CD4-positive, alpha-beta T cell (primary cell): ENCODE results near the gene MYO15A. TPM values are rescaled to one million over a fixed set of nuclear protein-coding genes. Genes with fewer than 3 reads are reported as not detected.

Experiments
- ATAC-seq: fragments of 200-7000 bp; cut with Tn5 transposase; one replicate; pipeline ENCODE4 v1.10.0; 2022; ENCODE audit warnings: mild to moderate bottlenecking; ENCODE audit not compliant: poor library complexity
- CTCF ChIA-PET: fragments of 350-600 bp; sonication (Branson Sonifier 250); formaldehyde crosslinking; loops from one replicate; lab custom pipeline; 2021; ENCODE audit warnings: antibody characterized with exemption, inconsistent platforms; lab: Charles Lee
- POLR2A ChIA-PET: fragments of 350-600 bp; sonication (Branson Sonifier 250); formaldehyde crosslinking; loops from one replicate; lab custom pipeline; 2021; ENCODE audit warnings: antibody characterized with exemption, inconsistent platforms; lab: Charles Lee
- DNase-seq, 14 experiments: peaks; one replicate each; pipeline ENCODE4 v3.0.0-alpha.2; 2013 to 2020; ENCODE audit warnings: mixed read lengths in 2 of 14
- H3K27ac ChIP-seq, 2 donors: one replicate each; pipeline versions ENCODE4 v1.5.1 to v1.7.0; 2013; ENCODE audit warnings: low read length in 2 of 2, low read depth in 1 of 2, mild to moderate bottlenecking in 1 of 2
- H3K27me3 ChIP-seq, 2 experiments: 1 replicate in 1 of 2; 2 replicates in 1 of 2; pipeline versions ENCODE4 v1.6.1 to v1.7.0; 2013; ENCODE audit warnings: low read length in 2 of 2, control low read depth in 1 of 2, mild to moderate bottlenecking in 1 of 2, moderate library complexity in 1 of 2; ENCODE audit not compliant: insufficient read depth in 2 of 2, control insufficient read depth in 1 of 2
- H3K36me3 ChIP-seq: one replicate; pipeline ENCODE4 v1.6.1; 2013; ENCODE audit warnings: low read length, control low read depth; ENCODE audit not compliant: insufficient read depth
- H3K4me1 ChIP-seq: one replicate; pipeline ENCODE4 v1.6.1; 2013; ENCODE audit warnings: low read length, control low read depth; ENCODE audit not compliant: insufficient read depth
- H3K4me3 ChIP-seq: one replicate; pipeline ENCODE4 v1.5.1; 2013; ENCODE audit warnings: mild to moderate bottlenecking, low read length, moderate library complexity
- H3K9me3 ChIP-seq, 2 experiments: 1 replicate in 1 of 2; 2 replicates in 1 of 2; pipeline versions ENCODE4 v1.6.1 to v1.7.0; 2013; ENCODE audit warnings: low read length in 2 of 2, mild to moderate bottlenecking in 2 of 2, control low read depth in 1 of 2, moderate library complexity in 1 of 2; ENCODE audit not compliant: control insufficient read depth in 1 of 2, insufficient read depth in 1 of 2
- H3K27ac Mint-ChIP-seq: one replicate; pipeline ENCODE4 v1.8.0; 2020; ENCODE audit warnings: mixed read lengths
- H3K27me3 Mint-ChIP-seq: one replicate; pipeline ENCODE4 v1.8.0; 2021; ENCODE audit warnings: mixed read lengths
- H3K36me3 Mint-ChIP-seq: one replicate; pipeline ENCODE4 v1.8.0; 2021; ENCODE audit warnings: low read depth, mixed read lengths
- H3K4me1 Mint-ChIP-seq: one replicate; pipeline ENCODE4 v1.8.0; 2021; ENCODE audit warnings: low read depth, mixed read lengths
- H3K4me3 Mint-ChIP-seq: one replicate; pipeline ENCODE4 v1.8.0; 2020; ENCODE audit warnings: mild to moderate bottlenecking, mixed read lengths
- H3K9me3 Mint-ChIP-seq: one replicate; pipeline ENCODE4 v1.8.0; 2020; ENCODE audit warnings: mixed read lengths
- intact Hi-C, 2 experiments: fragments of 100-400 bp; cut with DNase I in 1 of 2; cut with micrococcal nuclease in 1 of 2; formaldehyde crosslinking; loops; one replicate each; pipeline versions ENCODE4 v1.15.1 to v1.9.0; 2023 to 2025; cut with DNase I, micrococcal nuclease
- total RNA-seq, 174 experiments: library from RNA in 2 of 174; stranded (reverse) in 2 of 174; gene quantifications; one replicate each; pipeline ENCODE4 v1.2.3 and lab custom pipeline; 2021 to 2026
- TF ChIP-seq, protein P1 (sequence below): fragments of 200-600 bp; IDR thresholded peaks from one replicate; pipeline ENCODE4 v1.8.0; 2022; ENCODE audit warnings: antibody characterized with exemption, mild to moderate bottlenecking

Gene MYO15A
- total RNA-seq, 2 experiments from 2014 or later = 1.2 to 1.6 TPM

DNA sequence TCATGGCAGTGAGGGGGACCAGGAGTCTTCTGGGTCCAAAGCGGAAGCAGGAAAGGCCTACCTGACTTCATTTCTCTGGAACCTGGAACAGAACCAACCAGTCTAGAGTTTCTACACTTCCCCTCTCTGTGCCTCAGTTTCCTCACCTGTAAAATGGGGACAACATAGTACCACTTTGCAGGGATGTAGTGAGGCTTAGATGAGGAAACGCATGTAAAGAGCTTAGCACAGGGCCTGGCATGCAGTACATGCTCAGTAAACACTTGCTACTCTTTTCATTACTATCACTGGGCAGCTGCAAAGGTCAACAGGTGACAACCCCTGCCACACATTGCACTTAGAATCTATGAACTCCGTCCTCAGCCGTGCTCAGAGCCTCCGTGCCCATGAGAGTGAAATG lies 24.2 kb downstream of the MYO15A start:
- Histone ChIP-seq H3K27me3 (no peaks in the 10 kb centered on the region), H3K4me1 (no peaks in the 10 kb centered on the region), H3K36me3 (no peaks in the 10 kb centered on the region), H3K4me3 (no peak overlapping the region), H3K27ac (no peak overlapping the region), H3K9me3 (no peaks in the 10 kb centered on the region)
- H3K27ac Mint-ChIP-seq = no peak overlapping the region
- no peak overlapping the region for H3K4me3 Mint-ChIP-seq
- H3K27me3 Mint-ChIP-seq = no peaks in the 10 kb centered on the region
- H3K4me1 Mint-ChIP-seq = no peaks in the 10 kb centered on the region
- ATAC-seq (no peak), DNase-seq (no peak)
- CTCF ChIA-PET = no interaction called here
- intact Hi-C loops = no loop called here
- POLR2A ChIA-PET = no interaction called here
- no peaks in the 10 kb centered on the region for H3K36me3 Mint-ChIP-seq
- TF ChIP-seq, protein P1, sequence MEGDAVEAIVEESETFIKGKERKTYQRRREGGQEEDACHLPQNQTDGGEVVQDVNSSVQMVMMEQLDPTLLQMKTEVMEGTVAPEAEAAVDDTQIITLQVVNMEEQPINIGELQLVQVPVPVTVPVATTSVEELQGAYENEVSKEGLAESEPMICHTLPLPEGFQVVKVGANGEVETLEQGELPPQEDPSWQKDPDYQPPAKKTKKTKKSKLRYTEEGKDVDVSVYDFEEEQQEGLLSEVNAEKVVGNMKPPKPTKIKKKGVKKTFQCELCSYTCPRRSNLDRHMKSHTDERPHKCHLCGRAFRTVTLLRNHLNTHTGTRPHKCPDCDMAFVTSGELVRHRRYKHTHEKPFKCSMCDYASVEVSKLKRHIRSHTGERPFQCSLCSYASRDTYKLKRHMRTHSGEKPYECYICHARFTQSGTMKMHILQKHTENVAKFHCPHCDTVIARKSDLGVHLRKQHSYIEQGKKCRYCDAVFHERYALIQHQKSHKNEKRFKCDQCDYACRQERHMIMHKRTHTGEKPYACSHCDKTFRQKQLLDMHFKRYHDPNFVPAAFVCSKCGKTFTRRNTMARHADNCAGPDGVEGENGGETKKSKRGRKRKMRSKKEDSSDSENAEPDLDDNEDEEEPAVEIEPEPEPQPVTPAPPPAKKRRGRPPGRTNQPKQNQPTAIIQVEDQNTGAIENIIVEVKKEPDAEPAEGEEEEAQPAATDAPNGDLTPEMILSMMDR = no peak
- no peaks in the 10 kb centered on the region for H3K9me3 Mint-ChIP-seq

DNA sequence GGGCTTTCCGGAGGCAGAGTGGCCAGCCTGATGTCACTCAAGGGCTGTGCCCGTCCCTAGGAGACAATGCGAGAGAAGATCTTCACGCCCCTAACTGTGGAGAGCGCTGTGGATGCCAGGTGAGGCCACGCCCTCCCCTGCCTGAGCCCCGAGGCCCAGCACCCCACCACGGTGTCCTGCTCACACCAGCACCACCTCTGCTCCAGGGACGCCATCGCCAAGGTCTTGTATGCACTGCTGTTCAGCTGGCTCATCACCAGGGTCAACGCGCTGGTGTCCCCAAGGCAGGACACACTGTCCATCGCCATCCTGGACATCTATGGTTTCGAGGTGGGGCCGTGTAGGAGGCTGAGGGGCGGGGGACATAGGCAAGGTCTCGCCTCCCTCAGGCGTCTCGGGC lies 27.8 kb downstream of the MYO15A start:
- no peak overlapping the region for H3K4me3 ChIP-seq
- Mint-ChIP-seq H3K9me3 (no peaks in the 10 kb centered on the region), H3K27me3 (peaks cover 4% of the 10 kb centered on the region), H3K27ac (no peak overlapping the region), H3K4me1 (peaks cover 4% of the 10 kb centered on the region), H3K36me3 (no peaks in the 10 kb centered on the region), H3K4me3 (no peak overlapping the region)
- H3K27ac ChIP-seq = no peak overlapping the region
- no peaks in the 10 kb centered on the region for H3K36me3 ChIP-seq
- intact Hi-C loops = no loop called here
- DNase-seq = no peak
- no peaks in the 10 kb centered on the region for H3K9me3 ChIP-seq
- TF ChIP-seq, protein P1 = no peak
- ChIA-PET CTCF (no interaction called here), POLR2A (no interaction called here)
- ATAC-seq = no peak
- H3K4me1 ChIP-seq = peaks cover 6% of the 10 kb centered on the region
- H3K27me3 ChIP-seq = no peaks in the 10 kb centered on the region

DNA sequence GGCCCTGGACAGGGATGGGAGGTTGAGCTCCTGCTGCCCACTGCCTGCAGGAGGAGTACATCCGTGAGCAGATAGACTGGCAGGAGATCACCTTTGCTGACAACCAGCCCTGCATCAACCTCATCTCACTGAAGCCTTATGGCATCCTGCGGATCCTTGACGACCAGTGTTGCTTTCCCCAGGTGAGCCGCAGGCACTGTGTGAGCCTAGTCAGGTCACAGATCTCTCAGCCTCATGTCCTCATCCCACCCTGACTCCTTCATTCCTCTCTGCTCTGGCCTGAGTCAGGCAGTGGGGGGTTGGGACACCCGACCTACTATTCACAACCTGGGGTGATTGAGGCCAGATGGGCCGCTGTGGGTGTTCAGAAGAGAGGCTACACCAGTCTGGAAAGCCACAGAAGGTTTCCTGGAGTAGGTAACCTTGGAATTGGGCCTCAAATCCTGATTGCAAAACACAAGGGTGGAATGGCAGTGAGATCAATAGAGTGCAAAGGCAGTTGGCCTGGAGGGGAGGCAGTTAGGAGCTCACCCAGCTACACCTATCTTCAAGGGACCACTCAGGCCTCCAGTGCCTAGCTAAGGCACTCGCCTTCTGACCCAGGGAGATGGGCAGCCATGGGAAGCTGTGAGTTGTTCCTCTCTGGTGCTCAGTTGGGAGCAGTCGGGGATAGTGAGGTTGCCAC lies 29.7 kb downstream of the MYO15A start:
- intact Hi-C loops = no loop called here
- Histone ChIP-seq H3K27ac (no peak overlapping the region), H3K4me1 (peaks cover 9% of the 10 kb centered on the region), H3K36me3 (no peaks in the 10 kb centered on the region), H3K9me3 (no peaks in the 10 kb centered on the region), H3K27me3 (no peaks in the 10 kb centered on the region), H3K4me3 (no peak overlapping the region)
- Mint-ChIP-seq H3K36me3 (no peaks in the 10 kb centered on the region), H3K27me3 (peaks cover 5% of the 10 kb centered on the region), H3K9me3 (no peaks in the 10 kb centered on the region), H3K4me3 (no peak overlapping the region), H3K27ac (no peak overlapping the region), H3K4me1 (peaks cover 5% of the 10 kb centered on the region)
- CTCF ChIA-PET = no interaction called here
- TF ChIP-seq, protein P1 = no peak
- POLR2A ChIA-PET = no interaction called here
- DNase-seq (no peak), ATAC-seq (no peak)
